ENCODE data around the gene HOOK2.
"Not testable (repeated sequence)": the region's sequence is repeated elsewhere in the genome, so short reads cannot be mapped to it uniquely, and the experiment has no call there.

HOOK2 gene

GRCh38 chr19:12731337-12731736, 44.0 kb downstream of the HOOK2 start:
- ChIA-PET CTCF (no interaction called here), POLR2A (interaction anchor here (1.9 kb wide), 1 partner anchor 9 kb away, joined by 7 read pairs; no protein-coding TSS in a partner anchor)
- no peak for DNase-seq (ENCODE audit: extremely low spot score)
- TF ChIP-seq ZNF384 (IDR thresholded peaks at IDR 0.05) (no peak), NFRKB (IDR thresholded peaks at IDR 0.05) (no peak), SUZ12 (IDR thresholded peaks at IDR 0.05) (no peak), BHLHE40 (IDR thresholded peaks at IDR 0.05; ENCODE audit: borderline replicate concordance) (no peak), FOXA1 (IDR thresholded peaks at IDR 0.05) (no peak), SP1 (IDR thresholded peaks at IDR 0.05) (no peak), TARDBP (IDR thresholded peaks at IDR 0.05) (no peak), ELF4 (IDR thresholded peaks at IDR 0.05) (no peak), FOXM1 (IDR thresholded peaks at IDR 0.05; ENCODE audit: borderline replicate concordance) (no peak), CTBP1 (IDR thresholded peaks at IDR 0.05; ENCODE audit: borderline replicate concordance) (no peak), L3MBTL2 (conservative IDR thresholded peaks at IDR 0.05) (no peak), PKNOX1 (IDR thresholded peaks at IDR 0.05) (no peak), ARNT (IDR thresholded peaks at IDR 0.05) (no peak), LEF1 (IDR thresholded peaks at IDR 0.05; ENCODE audit: borderline replicate concordance) (no peak), HDGF (IDR thresholded peaks at IDR 0.05; ENCODE audit: borderline replicate concordance) (no peak), FOXK2 (IDR thresholded peaks at IDR 0.05) (no peak)

- TF ChIP-seq FOXK2 (IDR thresholded peaks at IDR 0.05) = no peak
- TF ChIP-seq BHLHE40 (IDR thresholded peaks at IDR 0.05; ENCODE audit: borderline replicate concordance) = no peak
- no peak for TF ChIP-seq ELF4 (IDR thresholded peaks at IDR 0.05)
- no peak for TF ChIP-seq LEF1 (IDR thresholded peaks at IDR 0.05; ENCODE audit: borderline replicate concordance)
- TF ChIP-seq SP1 (IDR thresholded peaks at IDR 0.05) = no peak
- no peak for TF ChIP-seq L3MBTL2 (conservative IDR thresholded peaks at IDR 0.05)
- TF ChIP-seq ARNT (IDR thresholded peaks at IDR 0.05) = no peak
- TF ChIP-seq PKNOX1 (IDR thresholded peaks at IDR 0.05) = no peak
- TF ChIP-seq ZNF384 (IDR thresholded peaks at IDR 0.05) = no peak
- no peak for TF ChIP-seq SUZ12 (IDR thresholded peaks at IDR 0.05)
- TF ChIP-seq FOXA1 (IDR thresholded peaks at IDR 0.05) = no peak
- no peak for TF ChIP-seq HDGF (IDR thresholded peaks at IDR 0.05; ENCODE audit: borderline replicate concordance)
- no peak for TF ChIP-seq TARDBP (IDR thresholded peaks at IDR 0.05)
- TF ChIP-seq CTBP1 (IDR thresholded peaks at IDR 0.05; ENCODE audit: borderline replicate concordance) = no peak
- no peak for TF ChIP-seq FOXM1 (IDR thresholded peaks at IDR 0.05; ENCODE audit: borderline replicate concordance)
- TF ChIP-seq NFRKB (IDR thresholded peaks at IDR 0.05) = no peak
- ChIA-PET POLR2A (interaction anchor here (1.9 kb wide), 1 partner anchor 8 kb away, joined by 7 read pairs; no protein-coding TSS in a partner anchor), CTCF (no interaction called here)
- DNase-seq (ENCODE audit: extremely low spot score) = no peak
These were observed 45.3 kb downstream of the HOOK2 start for GRCh38 chr19:12730064-12730463.

GRCh38 chr19:12727745-12728433, 47.5 kb downstream of the HOOK2 start:
- TF ChIP-seq HDGF (IDR thresholded peaks at IDR 0.05; ENCODE audit: borderline replicate concordance) = no peak
- TF ChIP-seq FOXM1 (IDR thresholded peaks at IDR 0.05; ENCODE audit: borderline replicate concordance) = no peak
- TF ChIP-seq TARDBP (IDR thresholded peaks at IDR 0.05) = no peak
- TF ChIP-seq L3MBTL2 (conservative IDR thresholded peaks at IDR 0.05) = no peak
- TF ChIP-seq SUZ12 (IDR thresholded peaks at IDR 0.05) = no peak
- no peak for TF ChIP-seq LEF1 (IDR thresholded peaks at IDR 0.05; ENCODE audit: borderline replicate concordance)
- no peak for TF ChIP-seq NFRKB (IDR thresholded peaks at IDR 0.05)
- TF ChIP-seq FOXA1 (IDR thresholded peaks at IDR 0.05) = no peak
- CTCF ChIA-PET = no interaction called here
- POLR2A ChIA-PET = no interaction called here
- no peak for DNase-seq (ENCODE audit: extremely low spot score)

GRCh38 chr19:12726988-12727316, 48.4 kb downstream of the HOOK2 start:
- no peak for DNase-seq (ENCODE audit: extremely low spot score)
- TF ChIP-seq ARNT (IDR thresholded peaks at IDR 0.05) = no peak
- TF ChIP-seq LEF1 (IDR thresholded peaks at IDR 0.05; ENCODE audit: borderline replicate concordance) = no peak
- TF ChIP-seq FOXK2 (IDR thresholded peaks at IDR 0.05) = no peak
- no peak for TF ChIP-seq NFRKB (IDR thresholded peaks at IDR 0.05)
- TF ChIP-seq CTBP1 (IDR thresholded peaks at IDR 0.05; ENCODE audit: borderline replicate concordance) = no peak
- TF ChIP-seq BHLHE40 (IDR thresholded peaks at IDR 0.05; ENCODE audit: borderline replicate concordance) = no peak
- TF ChIP-seq L3MBTL2 (conservative IDR thresholded peaks at IDR 0.05) = no peak
- TF ChIP-seq FOXM1 (IDR thresholded peaks at IDR 0.05; ENCODE audit: borderline replicate concordance) = no peak
- TF ChIP-seq HDGF (IDR thresholded peaks at IDR 0.05; ENCODE audit: borderline replicate concordance) = no peak
- no peak for TF ChIP-seq ZNF384 (IDR thresholded peaks at IDR 0.05)
- no peak for TF ChIP-seq FOXA1 (IDR thresholded peaks at IDR 0.05)
- no peak for TF ChIP-seq PKNOX1 (IDR thresholded peaks at IDR 0.05)
- TF ChIP-seq ELF4 (IDR thresholded peaks at IDR 0.05) = no peak
- no peak for TF ChIP-seq SUZ12 (IDR thresholded peaks at IDR 0.05)
- no peak for TF ChIP-seq TARDBP (IDR thresholded peaks at IDR 0.05)
- TF ChIP-seq SP1 (IDR thresholded peaks at IDR 0.05) = no peak
- ChIA-PET POLR2A (interaction anchor here (1.0 kb wide), 1 partner anchor 33 kb away, joined by 3 read pairs; no protein-coding TSS in a partner anchor), CTCF (no interaction called here)

GRCh38 chr19:12725612-12726011, 49.7 kb downstream of the HOOK2 start:
- CTCF ChIA-PET = interaction anchor here (0.7 kb wide), 1 partner anchor 1103 kb away, joined by 4 read pairs; no protein-coding TSS in a partner anchor
- POLR2A ChIA-PET = interaction anchor here (6.2 kb wide), 1 partner anchor 9 kb away, joined by 133 read pairs; the partner anchor contains the start of genes GET3 and TRIR
- DNase-seq (ENCODE audit: extremely low spot score) = not testable (repeated sequence)
